Measurements from ENCODE around the gene PRDM5.
"Not testable (repeated sequence)": the region's sequence is repeated elsewhere in the genome, so short reads cannot be mapped to it uniquely, and the experiment has no call there.

PRDM5 gene

DNA sequence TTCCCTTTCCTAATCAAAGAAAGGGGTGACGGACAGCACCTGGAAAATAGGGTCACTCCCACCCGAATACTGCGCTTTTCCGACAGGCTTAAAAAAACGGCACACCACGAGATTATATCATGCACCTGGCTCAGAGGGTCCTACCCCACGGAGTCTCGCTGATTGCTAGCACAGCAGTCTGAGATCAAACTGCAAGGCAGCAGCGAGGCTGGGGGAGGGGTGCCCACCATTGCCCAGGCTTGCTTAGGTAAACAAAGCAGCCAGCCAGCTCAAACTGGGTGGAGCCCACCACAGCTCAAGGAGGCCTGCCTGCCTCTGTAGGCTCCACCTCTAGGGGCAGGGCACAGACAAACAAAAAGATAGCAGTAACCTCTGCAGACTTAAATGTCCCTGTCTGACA lies 180.9 kb downstream of the PRDM5 start:
- DNase-seq = not testable (repeated sequence)

DNA sequence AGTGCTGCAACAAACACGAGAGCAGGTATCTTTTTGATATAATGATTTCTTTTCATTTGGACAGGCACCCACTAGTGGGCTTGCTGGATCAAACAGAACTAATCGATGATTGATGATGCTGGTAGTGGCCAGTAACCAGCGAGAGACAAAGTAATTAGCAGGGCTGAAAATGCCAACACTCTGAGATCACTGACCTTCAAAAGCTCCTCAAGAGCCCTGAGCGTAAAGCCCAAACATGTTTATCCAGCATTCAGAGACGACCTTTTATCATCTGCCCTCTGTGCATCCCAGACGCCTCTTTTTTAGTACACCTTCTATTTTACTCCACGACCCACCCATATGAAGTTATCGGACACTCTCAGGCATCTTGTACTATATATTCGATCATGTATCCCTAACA lies 186.2 kb downstream of the PRDM5 start:
- no peak for DNase-seq

DNA sequence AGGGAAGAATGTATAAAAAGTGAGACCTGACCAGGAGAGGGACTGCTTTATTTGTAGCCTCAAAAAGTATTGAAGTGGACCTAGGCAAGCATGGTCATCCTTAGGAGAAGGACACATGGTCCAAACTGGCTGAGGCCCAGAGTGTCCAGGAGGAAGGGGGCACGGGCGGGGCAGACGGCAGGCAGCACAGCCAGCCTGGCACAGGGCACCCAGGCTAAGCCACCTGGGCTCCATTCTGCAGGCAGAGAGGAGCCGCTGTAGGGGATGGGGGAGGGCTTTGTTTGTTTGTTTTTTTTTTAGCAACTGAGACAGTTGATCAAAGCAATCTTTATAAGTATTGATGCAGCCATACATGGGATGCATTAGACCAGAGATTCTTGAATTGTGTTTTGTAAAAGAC lies 188.6 kb downstream of the PRDM5 start:
- no peak for DNase-seq

DNA sequence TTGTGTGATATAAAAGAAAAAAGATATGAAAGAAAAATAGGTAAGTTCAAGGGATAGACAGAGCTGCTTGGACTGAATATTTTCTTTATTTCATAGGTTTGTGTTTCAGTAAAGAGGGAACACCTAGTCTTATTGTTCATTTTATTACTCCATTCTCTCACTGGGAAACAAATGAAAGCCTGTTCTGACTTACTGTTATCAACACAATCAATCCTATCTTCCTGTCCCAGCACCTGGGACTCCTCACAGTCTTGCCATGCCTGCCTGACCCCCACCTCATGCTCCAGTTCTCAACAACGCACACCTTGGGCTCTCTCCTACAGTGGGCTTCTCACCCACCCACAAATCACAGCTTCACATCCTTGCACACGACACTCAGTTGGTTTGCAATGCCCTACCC lies 189.5 kb downstream of the PRDM5 start:
- no peak for DNase-seq

DNA sequence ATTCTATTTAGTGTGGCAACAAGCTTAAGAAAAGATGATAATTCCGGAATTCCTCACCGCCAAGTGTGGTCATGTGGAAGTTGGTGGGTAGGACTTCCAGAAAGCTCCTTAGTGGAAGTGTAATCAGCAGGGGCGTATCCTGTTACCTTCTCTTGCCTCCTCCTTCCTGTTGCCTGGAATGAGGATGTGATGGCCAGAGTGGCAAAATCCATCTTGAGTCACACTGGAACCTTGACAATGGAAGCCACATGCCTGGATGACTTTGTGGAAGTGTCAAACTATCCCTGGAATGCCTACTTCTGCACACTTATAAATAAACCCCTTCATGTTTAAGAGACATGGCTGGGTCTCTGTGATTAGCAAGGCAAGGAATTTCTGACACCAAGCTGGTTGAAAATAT lies 191.0 kb downstream of the PRDM5 start:
- no peak for DNase-seq

DNA sequence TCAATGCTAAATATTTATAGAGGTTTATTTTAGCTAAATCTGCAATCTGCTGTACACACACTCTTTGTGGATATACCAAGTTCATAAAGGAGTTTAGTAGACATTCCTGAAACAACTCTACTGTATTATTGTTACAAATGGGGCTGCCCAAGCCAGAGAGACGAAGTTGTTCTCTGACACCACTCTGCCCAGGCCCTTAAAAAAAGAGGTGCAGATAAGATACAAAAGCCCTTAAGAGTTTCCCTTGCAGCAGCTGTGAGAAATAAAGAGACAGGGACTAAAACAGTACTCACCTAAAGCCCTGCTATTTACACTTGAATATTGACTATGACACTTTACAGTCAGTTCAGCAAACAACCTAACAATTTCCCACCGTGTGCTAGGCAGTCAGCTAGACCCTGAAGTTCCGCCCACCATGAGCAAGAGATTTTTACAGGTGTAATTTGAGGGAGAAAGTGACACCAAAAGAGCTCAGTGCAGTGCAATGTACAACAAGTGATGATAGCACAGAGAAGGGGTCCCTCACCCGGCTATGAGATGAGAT lies 191.7 kb downstream of the PRDM5 start:
- DNase-seq = no peak

DNA sequence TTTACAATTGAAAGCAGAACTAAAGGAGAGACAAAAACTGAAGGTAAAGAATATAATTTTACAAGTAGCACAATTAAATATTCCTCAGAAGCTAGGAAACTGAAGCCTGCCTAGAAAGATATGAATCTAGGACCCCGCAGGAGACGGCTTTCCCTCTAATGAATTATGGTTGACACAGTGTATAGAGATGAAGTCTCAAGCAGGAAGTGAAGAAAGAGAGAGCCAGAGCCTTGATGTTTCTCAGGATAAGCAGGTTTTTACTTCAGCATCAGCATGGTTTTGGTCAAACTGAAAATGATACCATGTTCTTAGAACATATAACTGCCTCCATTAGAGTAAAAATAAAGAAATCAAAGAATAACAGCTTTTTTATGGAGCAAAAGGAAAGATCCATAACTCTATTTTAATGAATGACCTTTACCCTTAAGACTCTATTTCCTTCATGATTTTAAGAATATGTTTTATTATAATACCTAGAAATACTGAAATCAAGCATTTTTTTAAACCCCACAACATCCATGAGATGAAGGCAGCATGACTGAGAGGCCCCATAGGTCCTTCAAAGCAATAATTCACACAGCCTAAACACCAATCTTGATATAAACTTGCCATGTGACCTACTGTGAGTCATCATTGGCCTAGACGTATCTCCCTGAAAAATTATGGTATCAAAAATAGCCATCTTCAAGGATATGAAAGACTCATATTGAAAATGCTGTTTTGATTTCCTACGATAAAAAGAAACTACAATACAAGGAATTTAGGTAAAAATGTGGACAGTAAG lies 193.4 kb downstream of the PRDM5 start:
- DNase-seq = no peak

DNA sequence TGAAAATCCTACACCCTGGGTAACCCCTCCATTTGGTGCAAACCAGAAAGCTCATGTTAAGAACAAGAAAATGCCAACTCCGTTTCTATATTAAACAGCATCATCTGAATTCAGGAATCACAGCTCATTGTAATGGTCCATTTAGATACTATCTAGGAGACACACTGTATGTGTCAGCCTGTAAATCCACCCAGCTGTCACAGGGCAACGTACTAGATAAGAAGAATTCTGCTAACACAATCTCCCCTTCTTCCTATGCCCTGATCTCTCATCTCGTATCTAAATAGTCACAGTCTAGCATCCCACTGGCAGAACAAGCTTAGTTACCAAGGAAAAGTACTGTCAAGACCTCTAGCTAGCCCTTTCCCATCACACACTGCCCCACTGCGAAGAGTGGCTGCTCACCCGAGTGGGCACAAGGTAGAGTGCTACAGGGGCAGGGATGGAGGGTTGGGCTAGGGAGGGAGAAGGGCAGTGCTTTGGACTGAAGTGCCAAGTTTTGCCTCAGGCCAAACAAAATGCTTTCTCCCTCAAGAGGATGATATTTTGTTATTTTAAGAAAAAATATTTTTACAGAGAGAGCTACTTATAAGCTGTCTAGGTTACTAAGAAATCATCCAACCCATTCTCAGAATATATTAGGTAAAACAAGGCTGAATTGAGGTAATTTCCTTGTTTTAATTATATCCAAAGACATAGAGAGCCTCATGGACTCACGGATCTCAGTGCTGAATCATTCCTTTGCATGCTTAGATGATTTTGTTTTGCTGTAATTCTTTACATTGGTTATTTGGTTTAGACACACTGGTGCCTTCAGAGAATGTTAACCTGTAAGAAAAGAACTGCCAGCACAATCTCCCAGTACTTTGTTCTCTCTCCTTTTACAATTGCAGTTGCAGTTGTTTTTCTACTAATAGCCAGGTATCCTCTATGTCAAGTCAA lies 196.6 kb downstream of the PRDM5 start:
- DNase-seq = no peak

DNA sequence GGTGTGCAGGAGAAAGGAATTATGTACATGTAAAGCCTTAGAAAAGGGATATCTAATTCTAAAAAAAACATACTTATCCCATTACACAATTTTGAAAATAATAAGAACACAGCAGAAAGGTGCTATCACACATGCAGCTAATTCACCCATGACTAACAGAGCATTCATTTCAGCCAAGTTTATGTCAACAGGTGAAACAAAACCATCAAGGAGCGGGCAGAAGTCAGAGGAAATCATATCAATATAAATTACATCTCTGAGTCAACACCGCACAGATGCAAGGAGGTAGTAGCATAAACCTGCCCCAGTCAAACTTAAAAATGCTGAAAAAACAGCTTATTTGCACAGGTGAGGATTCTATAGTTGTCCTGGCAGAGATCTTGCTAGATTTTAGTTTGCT lies 197.9 kb downstream of the PRDM5 start:
- DNase-seq = no peak

DNA sequence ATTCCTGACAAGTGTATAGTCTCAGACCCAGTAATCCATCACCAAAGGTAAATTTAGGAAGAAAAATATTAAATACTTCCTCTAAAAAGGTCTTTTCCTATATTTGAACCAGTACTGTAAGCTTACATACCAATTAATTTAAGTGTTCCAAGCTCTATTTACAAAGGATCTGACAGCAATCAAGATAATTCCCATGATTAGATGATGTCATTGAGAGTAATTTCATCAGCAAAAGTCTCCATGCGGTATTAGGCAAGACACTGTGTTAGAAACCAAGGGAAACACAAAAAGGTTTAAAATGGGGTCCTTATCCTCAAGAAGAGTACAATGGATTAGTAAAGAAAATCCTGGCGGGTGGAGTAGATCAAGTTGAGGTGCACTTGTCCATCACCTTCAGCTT lies 198.5 kb downstream of the PRDM5 start:
- no peak for DNase-seq

DNA sequence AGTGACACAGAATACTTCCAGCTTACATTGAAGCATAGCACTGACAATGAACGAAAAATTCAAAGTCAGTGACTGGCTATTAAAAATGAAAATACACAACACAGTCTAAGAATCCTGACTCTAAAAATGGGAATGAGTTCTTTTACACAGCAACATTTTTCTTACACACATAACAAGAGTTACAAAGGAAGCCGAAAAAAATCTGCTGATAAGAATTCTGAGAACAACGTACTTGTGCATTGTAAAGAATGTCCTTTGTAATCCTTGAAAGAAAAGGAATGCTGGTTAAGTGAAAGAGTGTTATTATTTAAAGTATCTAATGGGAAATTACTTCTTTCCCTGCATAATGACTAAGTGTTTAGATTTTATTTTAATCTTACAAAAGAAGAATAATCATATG lies 199.4 kb downstream of the PRDM5 start:
- DNase-seq = no peak

DNA sequence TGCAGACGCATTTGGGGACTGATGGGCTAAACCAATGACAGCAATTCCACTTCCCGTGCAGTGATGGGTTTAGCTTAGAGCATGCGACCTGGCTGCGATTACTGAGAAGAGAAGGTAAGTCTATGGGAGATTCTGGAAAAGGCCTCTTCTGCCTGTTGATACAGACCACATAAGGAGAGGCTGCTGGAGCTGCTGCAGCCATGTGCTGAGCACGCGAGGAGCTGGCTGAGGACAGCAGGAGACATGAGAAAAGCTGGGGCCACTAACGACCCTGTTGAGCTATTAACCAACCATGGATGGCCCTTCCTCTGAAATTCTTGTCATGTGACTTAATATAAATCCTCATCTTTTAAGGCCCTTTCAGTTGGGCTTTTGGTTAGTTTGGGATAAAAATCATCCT lies 199.9 kb downstream of the PRDM5 start:
- no peak for DNase-seq

DNA sequence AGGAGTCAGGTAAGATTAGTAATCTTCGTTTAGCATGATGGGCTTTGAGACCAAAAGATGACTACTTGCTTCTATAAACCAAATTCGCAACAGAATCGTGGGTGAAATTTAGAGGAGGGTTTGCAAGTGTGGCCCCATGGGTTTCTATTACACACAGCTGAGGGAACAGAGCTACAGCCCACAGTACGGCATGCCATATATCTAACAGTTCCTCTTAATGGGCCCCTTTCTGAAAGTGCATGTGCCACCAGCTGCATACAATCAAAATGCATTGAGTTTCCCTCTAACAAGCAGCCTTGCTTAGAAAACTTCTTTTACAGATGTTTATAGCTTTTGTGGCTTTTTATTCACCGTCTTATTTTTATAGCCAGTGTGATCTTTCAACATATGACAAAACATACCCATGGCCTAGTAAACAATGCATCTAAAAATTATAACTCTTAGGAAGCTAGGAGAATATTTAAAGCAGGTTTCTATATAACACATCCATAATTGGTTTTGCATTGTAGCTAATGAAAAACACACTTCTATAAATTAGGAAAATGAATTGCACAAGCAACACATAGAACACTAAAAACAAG lies 202.1 kb downstream of the PRDM5 start:
- DNase-seq = no peak

DNA sequence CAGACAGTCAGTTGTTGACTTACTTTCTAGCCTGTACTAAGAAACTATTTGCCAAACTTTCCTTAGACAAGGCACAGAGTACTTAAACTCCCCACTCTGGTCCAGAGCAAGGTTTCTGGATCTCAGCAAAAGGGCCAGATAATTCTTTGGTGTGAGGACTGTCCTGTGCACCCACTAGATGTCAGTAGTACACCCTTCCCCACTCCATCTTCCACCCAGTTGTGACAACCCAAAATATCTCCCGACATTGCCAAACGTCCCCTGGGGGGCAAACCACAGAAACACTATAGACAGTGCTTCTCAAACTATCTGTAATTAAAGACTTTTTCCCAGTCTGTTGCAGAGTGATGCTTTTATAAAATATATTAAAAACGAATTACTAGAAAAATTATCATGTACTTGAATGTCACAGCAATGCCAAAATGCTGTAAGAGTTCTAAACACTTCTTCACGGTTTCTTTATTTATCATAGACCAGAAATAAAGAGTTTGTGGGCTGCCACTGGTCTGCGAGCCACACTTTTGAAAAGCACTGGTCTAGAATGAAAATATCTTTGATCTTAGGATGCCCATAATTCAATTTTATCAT lies 203.5 kb downstream of the PRDM5 start:
- peak in 1 of 2 donors; percentile 1 for DNase-seq

DNA sequence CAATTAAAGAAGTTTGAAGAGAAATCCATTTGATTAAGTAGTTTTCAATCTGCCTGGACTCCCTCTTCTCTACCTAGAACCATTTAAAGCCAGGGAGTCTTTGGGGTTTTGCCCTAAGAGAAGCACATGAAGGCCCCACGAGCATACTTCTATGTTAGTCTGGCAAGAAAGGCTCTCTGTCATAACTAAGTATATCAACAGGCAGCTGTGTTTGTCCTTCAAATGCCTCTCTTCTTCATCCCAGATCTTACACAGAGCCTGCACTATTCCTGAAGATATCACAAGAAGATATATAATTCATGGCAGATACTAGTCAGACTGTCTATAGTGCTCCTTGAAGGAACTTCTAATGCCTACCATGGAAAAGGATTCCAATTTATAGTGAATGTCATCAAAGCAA lies 206.2 kb downstream of the PRDM5 start:
- DNase-seq = no peak

DNA sequence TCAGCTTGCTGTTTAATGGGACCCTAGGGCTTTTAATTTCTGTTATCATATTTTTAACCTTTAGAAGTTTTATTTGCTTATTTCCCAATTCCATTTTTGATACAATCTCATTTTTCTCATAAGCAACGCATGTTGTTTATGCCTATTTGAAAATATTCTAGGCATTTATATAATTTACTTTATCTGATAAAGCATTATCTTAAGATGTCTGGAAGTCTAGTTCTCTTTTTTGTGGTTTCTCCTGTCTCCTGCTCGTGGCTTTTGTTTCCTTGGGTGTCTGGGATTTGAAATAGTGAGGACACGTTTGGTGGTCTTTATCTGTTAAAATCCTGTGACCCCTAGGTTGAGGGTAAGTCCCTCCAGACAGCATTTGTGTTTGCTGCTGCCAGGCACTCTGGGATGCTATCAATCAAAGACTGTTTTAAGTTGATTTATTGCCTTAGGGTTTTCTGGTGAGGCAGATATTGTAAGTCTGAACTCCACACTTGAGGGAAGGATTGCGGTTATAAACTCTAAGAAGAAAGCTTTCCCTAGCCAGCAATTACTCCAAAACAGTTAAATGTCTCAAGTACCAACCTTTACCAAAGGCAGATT lies 208.0 kb downstream of the PRDM5 start:
- no peak for DNase-seq

DNA sequence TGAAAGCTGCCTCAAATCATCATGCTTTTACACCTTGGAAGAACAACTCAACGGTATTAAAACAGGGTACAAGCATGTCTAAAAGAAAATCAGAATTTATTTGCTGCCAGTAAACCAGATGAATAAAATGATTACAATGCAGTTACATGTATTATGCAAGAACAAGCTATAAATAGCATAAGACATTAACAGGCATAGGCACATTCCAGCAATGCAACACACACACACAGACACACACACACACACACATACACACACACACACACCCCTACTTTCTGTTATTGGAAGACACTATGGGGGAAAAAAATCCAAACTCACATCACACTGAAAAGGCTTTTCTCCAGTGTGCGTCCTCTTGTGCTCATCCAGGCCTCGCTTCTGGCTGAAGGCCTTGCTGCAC lies 212.5 kb downstream of the PRDM5 start:
- no peak for DNase-seq

DNA sequence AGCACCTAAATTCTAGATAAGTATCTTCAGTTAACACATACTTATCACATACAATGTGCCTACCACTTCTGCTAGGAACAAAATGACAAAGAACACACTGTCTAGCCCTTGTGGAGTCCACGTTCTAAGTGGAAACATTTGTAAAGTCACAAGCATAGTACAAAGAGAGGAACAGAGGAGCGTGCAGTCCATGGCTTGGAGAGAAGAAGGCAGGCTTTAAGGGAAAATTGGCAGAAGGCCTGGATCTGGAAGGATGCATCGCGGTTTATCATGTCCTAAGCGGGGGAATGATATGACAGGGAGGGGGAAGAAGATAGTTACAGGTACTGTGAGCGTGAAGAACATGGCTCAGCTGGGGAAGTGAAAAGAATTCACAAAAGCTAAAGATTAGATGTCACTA lies 218.0 kb downstream of the PRDM5 start:
- DNase-seq = no peak

DNA sequence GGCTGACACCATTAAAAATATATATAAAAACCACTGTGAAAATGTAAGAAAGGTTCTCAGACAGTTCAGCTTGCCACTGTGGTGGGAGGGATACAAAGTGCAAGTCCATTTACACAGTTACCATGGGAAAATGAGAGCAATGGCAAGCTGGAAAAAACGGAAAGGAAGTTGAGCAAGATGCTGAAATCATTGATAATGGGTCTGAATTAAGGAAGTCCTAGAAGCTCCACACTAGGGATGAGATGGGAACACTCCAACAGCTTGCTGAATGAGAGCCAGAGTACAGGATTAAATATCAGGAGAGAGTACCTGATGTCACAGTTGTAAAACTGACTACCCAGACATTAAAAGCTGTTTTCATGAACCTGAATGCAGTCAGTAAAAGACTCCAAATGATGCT lies 218.6 kb downstream of the PRDM5 start:
- DNase-seq = no peak

DNA sequence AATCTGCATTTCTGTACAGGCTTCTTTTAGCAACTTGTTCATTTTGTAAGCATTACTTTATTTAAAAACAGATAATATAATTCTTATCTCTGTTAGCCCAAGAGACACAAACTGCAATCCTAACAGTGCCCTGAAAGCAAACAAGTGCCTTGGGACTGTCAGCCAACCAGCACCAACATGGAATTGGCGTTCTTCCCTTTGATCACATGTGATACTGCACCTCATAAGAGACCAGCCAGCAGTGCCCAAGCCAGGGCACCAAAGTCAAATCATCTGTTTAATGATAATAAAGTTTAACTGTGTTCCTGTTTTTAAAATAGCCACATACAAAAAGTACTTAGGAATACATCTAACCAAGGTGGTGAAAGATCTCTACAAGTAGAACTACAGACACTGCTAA lies 223.2 kb downstream of the PRDM5 start:
- DNase-seq = no peak

DNA sequence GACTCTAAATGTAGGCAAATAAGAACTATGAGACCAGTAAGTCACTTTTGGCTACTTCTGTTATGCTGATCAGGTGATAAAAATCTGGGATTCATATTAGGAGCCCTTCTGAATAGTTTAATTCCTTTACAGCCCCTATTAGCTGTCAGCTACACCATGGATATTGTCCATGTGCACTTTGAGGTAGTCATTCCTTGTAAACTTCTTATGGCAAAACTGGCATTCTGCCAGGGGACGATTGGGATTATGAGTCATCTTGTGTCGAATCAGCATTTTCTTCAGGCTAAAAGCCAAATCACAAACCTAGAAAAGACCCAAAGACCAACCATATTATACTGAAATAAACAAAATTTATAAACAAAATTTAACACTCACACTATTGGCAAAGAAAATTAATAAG lies 227.6 kb downstream of the PRDM5 start:
- no peak for DNase-seq

DNA sequence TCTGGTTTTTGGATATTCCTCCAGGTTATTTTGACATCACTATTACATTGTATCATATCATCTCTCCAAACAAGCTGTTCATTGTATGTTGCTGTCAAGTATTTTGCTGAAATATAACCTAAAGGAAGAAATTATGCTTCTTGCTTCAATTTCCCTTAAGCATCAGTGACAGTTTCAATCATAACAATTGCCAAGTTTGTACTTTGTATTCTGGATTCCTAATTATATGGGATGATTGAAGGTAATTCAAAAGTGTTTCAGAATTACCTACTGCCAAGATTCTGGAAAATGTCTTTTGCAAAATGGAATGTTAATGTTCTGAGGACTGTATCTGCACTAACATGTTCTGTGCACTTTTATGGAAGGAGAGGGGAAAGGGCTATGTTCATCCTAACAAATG lies 228.7 kb downstream of the PRDM5 start:
- DNase-seq = no peak

DNA sequence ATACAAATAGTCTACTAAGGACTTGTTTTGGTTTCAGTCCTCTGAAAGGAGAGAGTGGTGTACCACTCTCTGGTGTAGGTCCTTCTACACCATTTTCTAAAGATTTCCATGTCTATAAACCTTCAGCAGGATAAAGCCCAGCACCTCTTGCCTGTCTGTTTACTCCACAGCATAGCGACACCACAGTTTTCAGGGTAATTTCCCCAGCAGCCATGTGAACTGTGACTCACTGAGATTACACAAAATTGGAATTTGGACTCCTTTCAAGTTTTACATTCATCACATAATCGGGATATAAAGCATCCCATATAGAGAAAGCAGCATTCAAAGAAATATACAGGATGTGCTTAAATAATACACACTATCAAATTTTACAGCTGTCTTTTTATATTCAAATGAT lies 229.6 kb downstream of the PRDM5 start:
- DNase-seq = no peak
